Kidney (tissue), 14 donors: ENCODE data around the gene OTUB2. TPM values are rescaled to one million over a fixed set of nuclear protein-coding genes. Genes with fewer than 3 reads are reported as not detected.

Experiments used
- DNase-seq, 5 donors: peaks; one replicate each; pipeline ENCODE4 v3.0.0-alpha.2; 2013 to 2020
- FAIRE-seq: peaks from 2 replicates; lab custom pipeline; 2012; peaks lifted over from hg19 to GRCh38; lab: Jason Lieb, UNC
- H3K27ac ChIP-seq, 2 donors: one replicate each; pipeline ENCODE4 v1.7.0; 2013; ENCODE audit warnings: low read depth in 2 of 2, low read length in 2 of 2, inconsistent platforms in 1 of 2
- H3K27me3 ChIP-seq: one replicate; pipeline ENCODE4 v1.7.1; 2013; ENCODE audit warnings: low read length, inconsistent platforms; ENCODE audit not compliant: control insufficient read depth, insufficient read depth
- H3K36me3 ChIP-seq, 3 donors: one replicate each; pipeline versions ENCODE4 v1.7.0 to v1.7.1; 2013; ENCODE audit warnings: low read length in 3 of 3, control low read depth in 1 of 3, inconsistent platforms in 1 of 3; ENCODE audit not compliant: insufficient read depth in 3 of 3, control insufficient read depth in 2 of 3
- H3K4me1 ChIP-seq, 3 donors: one replicate each; pipeline versions ENCODE4 v1.7.0 to v1.7.1; 2013; ENCODE audit warnings: low read length in 3 of 3, inconsistent platforms in 1 of 3, low read depth in 1 of 3; ENCODE audit not compliant: control insufficient read depth in 2 of 3, insufficient read depth in 2 of 3
- H3K4me3 ChIP-seq, 3 donors: one replicate each; pipeline versions ENCODE4 v1.7.0 to v1.8.1; 2013; ENCODE audit warnings: low read length in 3 of 3, control low read depth in 1 of 3, inconsistent platforms in 1 of 3
- H3K9ac ChIP-seq, 3 donors: one replicate each; pipeline versions ENCODE4 v1.7.0 to v1.7.1; 2013; ENCODE audit warnings: low read length in 3 of 3, control low read depth in 1 of 3, inconsistent platforms in 1 of 3
- H3K9me3 ChIP-seq, 3 donors: one replicate each; pipeline versions ENCODE4 v1.7.0 to v1.7.1; 2013; ENCODE audit warnings: low read length in 3 of 3, control low read depth in 1 of 3, inconsistent platforms in 1 of 3; ENCODE audit not compliant: control insufficient read depth in 2 of 3, insufficient read depth in 1 of 3
- CTCF ChIP-seq: IDR thresholded peaks from 3 replicates; pipeline ENCODE4 v1.5.1; 2012; ENCODE audit warnings: mild to moderate bottlenecking, moderate library complexity, borderline replicate concordance; ENCODE audit not compliant: insufficient read depth; ENCODE audit errors: extremely low read depth
- intact Hi-C: fragments of 100-400 bp; cut with DNase I; formaldehyde crosslinking; loops from one replicate; pipeline ENCODE4 v1.11.1; 2022
- polyA plus RNA-seq: library from polyadenylated mRNA; stranded (reverse); fragments of 350-450 nt; fragmentation: Illumina TruSeq; extraction: RNeasy Lipid Tissue Mini Kit (QIAGEN cat#74804); gene quantifications from one replicate; pipeline ENCODE4 v1.2.3, GENCODE V29; 2014; ENCODE audit warnings: low read depth, low replicate concordance; ENCODE audit not compliant: insufficient read depth
- total RNA-seq: library from RNA; stranded (reverse); fragmentation: NEBNext Ultra II Directional; extraction: Animal tissue kit (Norgen Biotek cat#: 25700); gene quantifications from one replicate; pipeline ENCODE4 v1.2.1, GENCODE V29; 2021
- donor health status: control.
- donor health status: control.
- donor health status: control.
- donor health status: control.
- donor health status: control.
- donor health status: DM: yes; HTN: yes; CAD: no.
- donor health status: Normal renal cell carcinoma (clear cell type).

Gene OTUB2
- total and polyA plus RNA-seq, 2 donors from 2014 or later, result 1.1 to 1.6 TPM

GRCh38 chr14:94029671-94030203 is 3.6 kb downstream of the OTUB2 start:
- no peaks in the 10 kb centered on the region for H3K36me3 ChIP-seq
- no peak for DNase-seq
- no peak for TF ChIP-seq CTCF
- H3K27me3 ChIP-seq, result no peaks in the 10 kb centered on the region
- no peaks in the 10 kb centered on the region for H3K4me1 ChIP-seq
- H3K4me3 ChIP-seq, result no peak overlapping the region
- FAIRE-seq, result no peak
- H3K9me3 ChIP-seq, result no peaks in the 10 kb centered on the region
- H3K9ac ChIP-seq, result no peak overlapping the region
- intact Hi-C loops, result loop anchor here (5.0 kb wide), 1 partner anchor 108 kb away; no protein-coding TSS in a partner anchor
- no peak overlapping the region for H3K27ac ChIP-seq

DNA sequence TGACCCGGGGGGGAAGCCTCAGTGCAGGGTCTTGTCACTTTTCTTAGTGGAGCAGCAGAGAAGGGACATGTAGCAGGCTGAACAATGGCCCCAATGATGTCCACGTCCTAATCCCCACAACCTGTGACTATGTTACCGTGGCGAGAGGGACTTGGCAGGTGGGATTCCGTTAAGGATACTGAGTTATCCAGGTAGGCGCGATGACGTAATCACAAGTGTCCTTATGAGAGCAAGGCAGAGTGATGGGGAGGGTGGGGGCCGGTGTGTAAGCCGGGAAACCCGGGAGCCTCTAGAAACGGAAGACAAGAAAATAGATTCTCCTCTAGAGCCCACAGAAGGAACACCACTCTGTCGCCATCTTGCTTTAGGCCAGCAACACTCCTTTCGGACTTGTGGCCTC is 4.4 kb downstream of the OTUB2 start:
- no peaks in the 10 kb centered on the region for H3K36me3 ChIP-seq
- FAIRE-seq, result no peak
- intact Hi-C loops, result loop anchor here (5.0 kb wide), 1 partner anchor 107 kb away; no protein-coding TSS in a partner anchor
- H3K9me3 ChIP-seq, result no peaks in the 10 kb centered on the region
- no peak overlapping the region for H3K4me3 ChIP-seq
- no peaks in the 10 kb centered on the region for H3K4me1 ChIP-seq
- no peak for DNase-seq
- H3K27me3 ChIP-seq, result no peaks in the 10 kb centered on the region
- no peak overlapping the region for H3K27ac ChIP-seq
- no peak for TF ChIP-seq CTCF
- H3K9ac ChIP-seq, result no peak overlapping the region

- no peak for FAIRE-seq
These were observed 5.2 kb downstream of the OTUB2 start for GRCh38 chr14:94031161-94031882.

More at GRCh38 chr14:94031161-94031882, 5.2 kb downstream of the OTUB2 start:
- H3K36me3 ChIP-seq, result no peaks in the 10 kb centered on the region
- H3K27ac ChIP-seq, result no peak overlapping the region
- no peaks in the 10 kb centered on the region for H3K9me3 ChIP-seq
- TF ChIP-seq CTCF, result no peak
- no peaks in the 10 kb centered on the region for H3K4me1 ChIP-seq
- DNase-seq, result no peak
- H3K4me3 ChIP-seq, result no peak overlapping the region
- intact Hi-C loops, result loop anchor here (5.0 kb wide), 1 partner anchor 106 kb away; no protein-coding TSS in a partner anchor
- no peak overlapping the region for H3K9ac ChIP-seq
- H3K27me3 ChIP-seq, result no peaks in the 10 kb centered on the region
